HTERT RPE-1 (cell line): ENCODE measurements around the gene RNF130.

Experiments used
- in situ Hi-C: fragments of 300-500 bp; cut with MboI; formaldehyde crosslinking; loops from 4 replicates; pipeline ENCODE4 v1.14.3; 2020; ENCODE audit warnings: low sequenced_read_pairs

RNF130 gene

DNA sequence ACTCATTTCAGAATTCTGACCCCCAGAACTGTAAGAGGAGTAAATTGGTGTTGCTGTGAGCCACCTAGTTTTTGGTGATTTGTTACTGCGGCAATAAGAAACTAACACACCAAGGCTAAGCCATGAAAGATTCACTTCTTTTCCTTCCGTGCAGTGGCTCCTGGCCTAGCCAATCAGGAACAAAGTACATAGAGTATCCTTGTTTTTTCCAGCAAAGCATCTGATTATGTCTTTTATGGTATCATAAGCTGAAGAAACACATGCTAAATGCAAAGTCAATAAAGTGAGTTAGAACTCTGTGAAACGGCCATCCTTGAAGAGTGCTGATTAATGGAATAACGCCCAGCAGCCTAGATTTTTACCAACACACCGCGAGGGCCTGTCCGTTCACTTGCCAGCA lies 11.4 kb downstream of the RNF130 start:
- in situ Hi-C loops, result no loop called here

DNA sequence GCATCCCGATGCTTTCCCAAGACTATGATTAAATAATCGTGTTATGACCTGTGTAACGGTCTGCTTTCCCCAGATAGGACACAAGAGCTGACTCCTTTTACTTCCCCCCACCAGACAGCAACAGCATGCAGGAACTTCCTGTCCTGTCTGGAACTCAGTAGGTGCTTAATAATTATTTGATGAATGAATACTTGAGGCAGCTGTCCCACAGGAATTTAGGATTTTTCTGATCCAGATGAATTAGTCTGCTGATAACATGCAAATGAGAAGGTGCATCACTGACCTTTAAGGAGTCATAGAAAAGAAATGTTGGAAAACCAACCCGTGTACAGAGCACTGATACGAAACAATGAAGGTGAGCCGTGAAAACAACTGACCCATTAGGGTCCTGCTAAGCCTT lies 12.2 kb downstream of the RNF130 start:
- in situ Hi-C loops, result no loop called here

DNA sequence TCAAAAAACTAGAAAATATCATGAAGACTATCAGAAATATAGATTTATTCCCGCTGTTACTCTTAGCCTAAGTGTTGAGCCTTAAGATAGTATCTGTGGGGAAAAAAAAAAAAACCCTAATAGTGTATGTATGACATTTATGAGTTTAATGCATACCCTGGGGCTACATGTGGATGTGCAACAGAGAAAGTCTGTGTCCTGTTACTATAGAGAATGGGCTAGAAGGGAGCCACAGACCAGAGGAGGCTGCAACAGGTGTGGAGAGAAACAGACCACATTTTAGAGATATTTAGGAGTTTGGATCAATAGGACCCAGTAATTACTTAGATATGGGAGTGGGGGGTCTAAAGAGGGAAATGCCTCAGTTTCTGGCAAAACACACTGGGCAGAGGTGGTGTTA lies 15.4 kb downstream of the RNF130 start:
- in situ Hi-C loops, result no loop called here

DNA sequence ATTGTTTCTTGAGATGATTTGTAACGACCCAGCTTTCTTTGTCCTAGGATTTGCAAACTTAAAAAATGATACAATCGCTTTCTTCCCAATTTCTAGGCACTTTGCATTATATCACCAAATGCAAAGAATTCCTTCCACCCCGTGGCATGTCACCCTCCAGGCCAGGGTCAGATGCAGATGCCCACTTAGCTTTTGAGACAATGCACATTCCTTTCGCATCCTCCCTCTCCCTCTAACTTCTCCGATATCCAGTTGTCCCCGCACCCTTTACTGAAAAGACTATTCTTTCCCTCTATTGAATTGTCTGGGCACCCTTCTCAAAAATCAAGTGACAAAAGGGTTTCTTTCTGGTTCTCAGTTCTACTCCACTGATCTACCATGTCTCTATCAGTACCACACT lies 17.3 kb downstream of the RNF130 start:
- in situ Hi-C loops, result no loop called here

DNA sequence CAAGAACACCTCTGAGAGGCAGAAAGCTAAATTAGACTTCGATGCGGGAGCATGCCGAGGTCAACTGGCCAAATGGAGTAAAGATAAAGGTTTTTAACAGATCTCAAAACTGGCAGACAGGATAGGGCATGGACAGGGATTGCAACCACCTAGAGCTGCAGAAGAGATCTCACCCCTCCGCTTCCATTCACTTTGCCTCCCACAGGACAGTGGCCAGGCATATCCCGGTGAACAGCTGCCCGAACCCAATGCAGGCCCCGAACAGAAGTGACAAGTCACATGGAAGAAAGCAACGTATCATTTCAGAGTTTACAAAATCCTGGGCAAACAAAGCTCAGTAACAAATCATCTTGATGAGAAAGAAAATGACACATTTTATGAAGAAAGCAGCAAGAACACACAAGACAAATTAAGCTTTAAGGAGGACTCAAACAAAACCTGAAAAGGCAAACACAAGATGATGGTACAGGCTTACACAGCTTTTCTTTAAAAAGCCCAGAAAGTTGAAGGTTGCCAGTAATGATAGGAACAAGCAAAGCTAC lies 18.4 kb downstream of the RNF130 start:
- in situ Hi-C loops, result no loop called here

DNA sequence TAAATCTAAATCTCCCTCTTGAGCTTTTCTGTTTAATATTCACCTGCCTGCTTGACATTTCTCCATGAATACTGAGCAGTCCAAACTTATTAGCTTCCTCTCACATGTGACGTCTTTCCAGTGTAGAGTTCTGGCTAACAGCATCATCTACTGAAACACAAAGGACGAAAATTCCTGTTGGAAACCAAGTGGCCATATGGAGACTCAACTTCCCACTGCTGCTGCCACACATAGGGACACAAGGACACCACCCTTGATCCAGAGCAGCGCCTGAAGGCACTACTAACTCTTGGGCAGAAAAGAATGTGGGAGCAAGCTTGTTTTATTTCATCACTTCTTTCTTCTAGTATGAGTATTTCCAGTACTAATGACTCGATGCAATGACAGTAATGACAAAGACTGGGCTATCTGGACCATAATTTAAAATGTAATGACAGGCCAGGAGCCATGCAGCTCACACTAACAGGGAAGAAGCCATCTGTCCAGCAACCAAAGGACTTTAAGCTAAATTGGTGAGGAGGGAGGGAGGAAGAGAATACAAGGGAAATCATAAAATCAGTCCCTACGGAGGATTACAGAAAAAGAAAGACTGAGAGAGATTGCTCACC lies 19.2 kb downstream of the RNF130 start:
- in situ Hi-C loops, result no loop called here

DNA sequence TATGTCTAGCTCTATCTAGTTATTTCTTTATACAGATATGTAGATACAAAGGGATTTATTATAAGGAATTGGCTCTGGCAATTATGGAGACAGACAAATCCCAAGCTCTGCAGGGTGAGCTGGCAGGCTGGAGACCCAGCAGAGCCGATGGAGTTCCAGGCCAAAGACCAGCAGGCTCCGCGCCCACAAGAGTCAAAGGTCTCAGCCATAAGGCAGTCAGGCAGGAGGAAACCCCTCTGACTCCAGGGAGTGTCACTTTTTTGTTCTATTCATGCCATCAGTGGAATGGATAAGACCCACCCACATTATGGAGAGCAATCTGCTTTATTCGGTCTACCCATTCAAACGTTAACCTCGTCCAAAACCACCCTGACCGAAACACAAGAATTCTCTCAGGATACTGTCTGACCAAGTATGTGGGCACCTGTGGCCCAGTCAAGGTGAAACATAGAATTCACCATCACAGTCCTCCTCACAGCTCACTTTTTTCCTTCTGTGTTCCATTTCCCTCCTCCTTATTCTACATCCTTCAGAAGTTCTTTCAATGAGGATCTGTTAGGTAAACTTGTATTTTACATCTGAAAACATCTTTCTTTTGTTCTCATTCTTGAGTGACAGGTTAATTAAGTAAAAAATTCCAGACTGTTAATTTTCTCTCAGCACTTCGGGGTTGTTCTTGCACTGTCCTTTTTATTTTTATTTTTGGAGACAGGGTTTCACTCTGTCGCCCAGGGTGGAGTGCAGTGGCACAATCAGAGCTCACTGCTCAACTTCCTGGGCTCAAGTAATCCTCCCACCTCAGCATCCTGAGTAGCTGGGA lies 21.2 kb downstream of the RNF130 start:
- in situ Hi-C loops, result no loop called here

DNA sequence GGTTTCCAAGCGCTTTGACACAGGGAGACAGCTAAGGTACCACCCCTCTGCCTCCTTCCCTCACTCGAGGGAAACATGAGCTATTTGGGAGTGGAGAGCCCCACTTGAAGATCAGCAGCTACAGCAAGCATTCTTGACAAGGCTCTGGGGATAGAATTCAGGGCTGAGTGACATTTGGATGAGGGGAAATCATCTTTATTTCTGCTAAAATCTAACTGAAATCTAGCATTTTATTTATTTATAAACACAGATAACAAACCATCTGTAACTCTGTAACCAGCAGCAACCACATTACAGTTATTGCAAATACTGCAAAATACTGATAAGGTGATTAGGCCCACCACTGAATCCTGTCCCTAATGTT lies 22.4 kb downstream of the RNF130 start:
- in situ Hi-C loops, result no loop called here

DNA sequence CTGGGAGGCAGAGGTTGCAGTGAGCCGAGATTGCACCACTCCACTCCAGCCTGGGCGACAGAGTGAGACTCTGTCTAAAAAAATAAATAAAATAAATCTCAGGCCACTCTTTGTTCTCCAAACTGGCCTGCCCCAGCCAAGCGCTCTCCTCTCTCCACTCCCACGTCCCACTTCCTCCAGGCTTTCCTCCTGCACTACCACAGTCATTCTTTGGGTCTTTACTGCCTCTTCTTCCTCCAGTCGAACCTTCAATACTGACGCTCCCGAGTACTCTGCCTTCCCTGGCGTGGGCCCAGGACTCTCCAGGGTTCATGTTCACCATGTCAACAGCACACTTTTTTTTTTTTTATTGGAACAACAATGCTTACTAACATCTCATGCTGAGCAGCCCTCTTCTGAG lies 23.9 kb downstream of the RNF130 start:
- in situ Hi-C loops, result no loop called here

DNA sequence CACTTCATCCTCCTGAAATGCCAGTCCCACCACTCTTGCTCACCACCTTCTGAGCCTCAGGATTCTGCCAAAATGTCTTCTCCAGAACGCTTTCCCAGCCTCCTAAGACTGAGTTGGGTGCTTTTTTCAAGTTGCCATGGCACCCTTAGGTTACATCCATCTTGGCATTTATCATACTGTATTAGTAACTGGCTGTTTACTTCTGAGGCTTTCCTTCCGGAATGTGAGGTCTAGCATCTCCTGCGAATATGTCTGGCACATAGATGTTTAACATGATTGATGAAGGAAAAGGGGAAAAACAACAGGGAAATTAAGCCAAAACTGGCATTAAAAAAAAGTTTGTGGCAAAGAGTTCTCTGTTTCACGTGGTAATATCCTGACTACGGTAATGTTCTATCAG lies 24.9 kb downstream of the RNF130 start:
- in situ Hi-C loops, result no loop called here

DNA sequence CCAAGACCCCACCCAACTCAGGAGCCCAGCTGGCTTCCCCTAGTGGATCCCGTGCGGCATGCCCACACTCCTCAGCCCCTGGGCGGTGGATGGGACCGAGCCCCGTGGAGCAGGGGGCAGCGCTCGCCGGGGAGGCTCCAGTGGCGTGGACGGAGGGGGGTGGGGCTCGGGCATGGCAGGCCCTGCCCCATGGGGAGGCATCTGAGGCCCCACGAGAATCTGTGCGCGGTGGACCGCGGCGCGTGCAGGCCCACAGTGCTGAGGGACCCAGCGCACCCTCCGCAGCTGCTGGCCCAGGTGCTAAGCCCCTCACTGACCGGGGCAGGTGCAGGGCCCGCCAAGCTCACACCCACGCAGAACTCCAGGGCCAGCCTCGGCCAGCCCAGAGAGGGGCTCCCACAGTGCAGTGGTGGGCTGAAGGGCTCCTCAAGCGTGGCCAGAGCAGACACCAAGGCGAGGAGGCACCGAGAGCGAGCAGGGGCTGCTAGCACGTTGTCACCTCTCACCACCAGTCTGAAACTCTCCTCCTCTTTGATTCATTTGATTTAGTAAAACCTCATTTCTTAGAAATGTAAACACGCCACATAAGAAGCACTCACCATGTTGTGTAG lies 25.6 kb downstream of the RNF130 start:
- in situ Hi-C loops, result no loop called here

DNA sequence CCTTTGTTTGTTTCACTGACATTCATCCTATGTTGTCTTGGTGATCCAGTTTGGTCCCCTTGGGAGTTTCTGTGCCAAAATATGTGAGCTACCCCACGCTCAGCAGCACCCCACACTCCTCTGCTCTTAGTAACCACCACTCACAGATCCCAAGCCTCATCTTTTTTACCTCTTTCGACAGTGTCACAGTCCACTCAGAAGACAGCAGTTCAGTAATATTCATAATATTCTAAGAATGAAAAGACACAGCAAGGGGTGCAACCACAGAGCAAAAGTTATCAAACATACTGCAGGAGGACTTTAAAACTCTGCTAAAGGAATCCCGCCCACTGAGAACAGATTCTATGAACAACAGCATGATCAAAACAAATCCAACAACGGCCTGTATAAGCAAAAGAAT lies 28.2 kb downstream of the RNF130 start:
- in situ Hi-C loops, result no loop called here

DNA sequence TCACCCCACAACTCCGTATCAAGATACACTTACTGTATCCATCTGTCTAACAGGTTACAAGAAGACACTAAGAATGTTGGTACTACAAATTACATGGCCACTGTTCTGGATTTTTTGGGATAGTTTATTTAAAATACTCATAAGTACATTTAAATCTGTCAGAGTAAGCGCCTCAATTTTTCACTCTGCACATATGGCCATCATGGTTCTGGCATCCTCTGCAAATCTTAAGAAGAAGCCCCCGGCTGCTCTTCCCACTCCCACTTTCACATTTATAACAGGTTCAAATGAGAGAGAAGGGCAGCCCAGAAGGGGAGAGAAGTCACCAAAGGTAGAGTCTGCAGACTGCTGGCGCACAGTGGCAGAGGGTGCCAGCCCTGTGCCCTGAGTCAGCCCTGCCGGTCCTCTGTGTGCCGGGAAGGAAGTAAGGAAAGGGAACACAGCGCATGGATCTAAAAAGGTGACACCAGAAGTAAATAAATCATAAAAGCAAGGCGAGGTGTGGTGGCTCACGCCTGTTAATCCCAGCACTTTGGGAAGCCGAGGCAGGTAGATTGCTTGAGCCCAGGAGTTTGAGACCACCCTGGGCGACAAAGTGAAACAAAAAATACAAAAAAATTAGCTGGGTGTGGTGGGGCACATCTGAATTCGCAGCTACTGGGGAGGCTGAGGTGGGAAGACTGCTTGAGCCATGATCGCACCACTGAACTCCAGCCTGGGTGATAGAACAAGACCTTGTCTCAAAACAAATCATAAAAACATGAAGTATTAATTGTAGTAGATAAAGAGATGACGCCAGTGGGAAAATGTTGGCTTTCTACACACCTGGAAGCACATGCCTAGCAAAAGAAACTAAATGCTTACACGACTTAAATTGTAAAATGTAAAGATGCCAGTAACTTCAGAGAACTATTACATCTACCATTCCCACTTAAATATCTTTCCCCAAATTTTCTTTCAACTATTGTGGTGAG lies 30.0 kb downstream of the RNF130 start:
- in situ Hi-C loops, result no loop called here

DNA sequence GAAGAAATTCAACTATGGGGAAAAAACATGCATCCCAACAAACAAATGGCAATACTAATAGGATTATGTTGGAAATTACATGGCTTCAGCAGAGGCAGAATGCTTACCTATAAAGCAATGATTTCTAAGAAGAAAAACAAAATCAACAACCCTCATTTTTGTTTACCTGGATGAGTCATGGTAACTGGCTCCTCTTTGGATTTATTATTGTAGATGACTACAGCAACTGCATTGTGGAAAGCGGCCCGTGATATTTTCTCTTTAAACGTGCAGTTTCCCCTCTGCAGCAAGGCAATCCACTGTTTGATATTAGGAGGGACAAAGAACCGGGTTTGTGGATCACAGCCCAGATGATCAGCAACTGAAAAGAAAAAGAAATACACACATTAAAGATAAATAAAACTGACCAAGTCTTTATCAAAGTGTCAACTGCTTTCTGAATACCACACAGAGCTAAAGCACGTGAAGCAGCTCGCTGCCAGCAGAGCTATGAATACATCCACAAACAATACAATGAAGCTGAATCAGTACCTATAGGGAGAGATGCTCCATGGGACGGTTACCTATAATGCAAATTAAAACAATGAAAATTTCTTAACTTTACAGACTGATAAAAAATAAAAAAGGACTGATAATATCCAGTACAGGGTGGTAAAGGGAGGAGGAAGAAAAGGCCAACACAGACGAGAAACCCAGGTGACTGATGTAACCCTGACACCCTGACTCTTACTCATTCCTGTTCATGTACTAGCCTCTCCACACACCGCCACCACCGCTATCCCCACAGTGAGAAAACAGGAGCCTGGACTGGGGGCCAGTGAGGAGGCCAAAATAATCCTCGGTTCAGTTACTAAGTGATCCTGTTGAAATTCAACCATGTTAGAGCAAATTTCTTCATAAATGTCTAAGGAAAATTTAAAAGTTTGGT lies 31.0 kb downstream of the RNF130 start:
- in situ Hi-C loops, result no loop called here

DNA sequence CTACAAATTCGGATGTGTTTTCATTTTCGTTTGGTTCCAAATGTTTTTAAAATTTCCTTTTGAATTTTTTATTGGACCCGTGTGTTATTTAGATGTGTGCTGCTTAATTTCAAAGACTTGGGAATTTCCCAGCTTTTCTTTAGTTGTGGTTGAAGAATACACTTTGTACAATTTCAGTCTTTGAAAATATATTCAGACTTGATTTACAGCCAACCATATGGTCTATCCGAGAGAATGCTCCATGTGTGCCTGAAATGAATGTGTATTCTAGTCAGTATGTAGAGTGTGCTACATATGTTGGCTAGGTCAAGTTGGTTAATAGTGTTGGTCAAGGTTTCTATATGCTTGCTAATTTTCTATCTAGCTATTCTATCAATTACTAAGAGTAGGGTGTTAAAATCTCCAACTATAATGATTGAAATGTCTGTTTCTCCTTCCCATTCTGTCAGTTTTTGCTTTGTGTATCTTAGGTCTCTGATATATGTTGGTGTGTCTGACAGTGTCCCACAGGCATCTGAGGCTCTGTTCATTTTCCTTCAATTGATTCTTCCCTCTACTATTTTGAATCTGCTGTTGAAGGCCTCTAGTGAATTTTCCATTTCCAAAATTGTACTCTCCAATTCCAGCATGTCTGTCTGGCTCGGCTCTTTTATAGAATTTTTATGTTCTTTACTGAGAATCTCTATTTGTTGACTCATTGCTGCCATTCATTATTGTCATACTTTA lies 36.2 kb downstream of the RNF130 start:
- in situ Hi-C loops, result no loop called here

DNA sequence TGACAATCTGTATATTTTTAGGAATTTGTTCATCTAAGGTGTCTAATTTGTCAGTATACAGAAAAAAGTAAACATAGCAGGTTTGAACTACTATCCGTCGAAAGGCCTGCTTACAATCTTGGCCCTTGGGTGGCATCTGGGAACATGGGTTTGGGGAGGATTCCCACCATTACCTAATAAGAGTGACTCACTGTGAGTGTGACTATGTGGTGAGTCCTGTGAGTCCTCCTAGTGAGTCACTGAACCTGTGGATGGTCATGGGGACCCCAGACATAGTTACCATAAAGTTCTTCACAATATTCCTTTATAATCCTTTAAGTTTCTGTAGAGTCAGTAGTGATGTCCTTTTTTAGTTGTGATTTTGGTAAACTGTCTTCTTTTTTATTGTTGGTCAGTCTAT lies 37.0 kb downstream of the RNF130 start:
- in situ Hi-C loops, result no loop called here

DNA sequence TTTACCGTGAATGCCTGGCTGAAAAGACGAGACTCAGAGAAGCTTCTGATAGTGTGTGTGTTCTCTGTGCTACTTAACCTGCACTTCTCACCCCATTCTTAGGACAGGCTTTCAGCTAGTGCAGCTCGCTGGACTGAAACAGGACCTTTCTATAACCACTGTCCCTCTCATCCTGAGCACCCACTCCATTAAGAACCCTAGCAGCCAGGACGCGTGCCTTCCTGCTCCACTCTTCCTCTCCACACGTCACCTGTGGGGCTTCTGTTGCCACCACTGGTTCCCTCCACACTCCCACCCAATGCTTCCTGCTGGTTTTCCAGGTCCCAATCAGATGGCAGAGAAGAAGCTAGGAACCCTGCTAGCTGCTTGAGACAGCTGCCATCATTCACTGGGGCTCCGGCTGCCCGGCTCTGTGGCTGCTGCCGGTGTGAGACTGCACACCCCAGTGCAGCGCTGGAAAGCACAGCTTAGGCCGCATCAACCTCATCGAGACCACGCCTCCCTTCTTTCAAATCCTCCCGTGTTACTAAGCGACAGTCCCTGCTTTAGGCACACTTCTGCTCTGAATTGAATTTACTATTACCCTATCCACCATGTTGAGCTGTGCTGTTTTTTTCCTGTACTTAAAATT lies 44.0 kb downstream of the RNF130 start:
- in situ Hi-C loops, result no loop called here

DNA sequence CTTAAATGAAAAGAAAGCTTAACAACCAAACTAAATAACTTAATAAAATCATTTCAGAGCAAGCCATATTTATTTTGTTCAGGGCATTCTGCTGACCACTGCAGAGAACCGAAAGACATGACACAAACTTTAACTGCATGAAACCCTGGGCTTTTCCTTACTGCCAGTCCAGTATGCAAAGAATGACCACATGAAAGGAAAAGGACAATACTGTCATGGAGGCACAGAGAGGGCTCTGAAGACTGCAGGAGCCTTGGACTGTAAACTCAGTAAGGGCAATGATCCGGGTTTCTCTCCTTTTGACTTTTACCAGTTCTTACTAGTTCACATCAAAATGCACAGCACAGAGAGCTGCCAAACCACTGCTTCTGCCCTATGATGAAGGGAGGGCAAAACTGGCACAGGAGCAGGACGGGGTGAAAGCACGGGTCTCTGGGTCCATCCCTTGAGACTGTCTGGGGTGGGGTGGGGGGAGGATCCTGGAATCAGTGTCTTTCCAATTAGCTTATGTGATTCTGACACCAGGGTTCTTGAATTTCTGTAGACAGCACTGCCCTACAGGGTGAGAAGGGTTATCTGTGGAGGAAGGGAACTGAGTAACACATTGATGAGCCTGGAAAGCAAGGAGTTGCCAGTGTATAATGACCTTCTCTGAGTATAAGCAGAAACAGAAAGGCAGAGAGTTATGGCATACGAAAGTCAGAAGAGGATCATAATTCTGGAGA lies 44.7 kb downstream of the RNF130 start:
- in situ Hi-C loops, result no loop called here
